ACC112 (cell line): ENCODE results near the gene ITPR1.

Source experiments
- H2AFZ ChIP-seq: fragments of 200-600 bp; sonication (generic); one replicate; pipeline ENCODE4 v1.6.0; 2017; ENCODE audit warnings: antibody characterized with exemption, low read length; ENCODE audit not compliant: unreplicated experiment
- H3K27ac ChIP-seq: fragments of 200-600 bp; sonication (generic); 2 replicates; pipeline ENCODE4 v1.5.1; 2014; ENCODE audit warnings: low read depth, mild to moderate bottlenecking, antibody characterized with exemption, low read length, moderate library complexity
- H3K27me3 ChIP-seq: fragments of 200-600 bp; sonication (generic); 2 replicates; pipeline ENCODE4 v1.6.1; 2014; ENCODE audit warnings: mild to moderate bottlenecking, antibody characterized with exemption, low read length, moderate library complexity, mixed read lengths; ENCODE audit not compliant: insufficient read depth
- H3K36me3 ChIP-seq: fragments of 200-600 bp; sonication (generic); 2 replicates; pipeline ENCODE4 v1.6.1; 2016; ENCODE audit warnings: mild to moderate bottlenecking, antibody characterized with exemption, low read length, moderate library complexity, mixed read lengths; ENCODE audit not compliant: insufficient read depth
- H3K4me1 ChIP-seq: fragments of 200-600 bp; sonication (generic); one replicate; pipeline ENCODE4 v1.6.1; 2016; ENCODE audit warnings: low read length, mixed read lengths; ENCODE audit not compliant: insufficient read depth, unreplicated experiment, control insufficient read depth
- H3K4me3 ChIP-seq: fragments of 200-600 bp; sonication (generic); 2 replicates; pipeline ENCODE4 v1.5.1; 2014; ENCODE audit warnings: mild to moderate bottlenecking, low read depth, low read length
- H3K79me2 ChIP-seq: fragments of 200-600 bp; sonication (generic); one replicate; pipeline ENCODE4 v1.6.0; 2016; ENCODE audit warnings: low read length; ENCODE audit not compliant: control insufficient read depth, unreplicated experiment, insufficient read depth

The ITPR1 gene

GRCh38 chr3:4509983-4510755 is 17.0 kb downstream of the ITPR1 start:
- Histone ChIP-seq H3K36me3 (no peaks in the 10 kb centered on the region), H2AFZ (no peak overlapping the region), H3K4me3 (no peak overlapping the region), H3K4me1 (peaks cover 5% of the 10 kb centered on the region), H3K27ac (no peak overlapping the region), H3K27me3 (no peaks in the 10 kb centered on the region), H3K79me2 (no peaks in the 10 kb centered on the region)

DNA sequence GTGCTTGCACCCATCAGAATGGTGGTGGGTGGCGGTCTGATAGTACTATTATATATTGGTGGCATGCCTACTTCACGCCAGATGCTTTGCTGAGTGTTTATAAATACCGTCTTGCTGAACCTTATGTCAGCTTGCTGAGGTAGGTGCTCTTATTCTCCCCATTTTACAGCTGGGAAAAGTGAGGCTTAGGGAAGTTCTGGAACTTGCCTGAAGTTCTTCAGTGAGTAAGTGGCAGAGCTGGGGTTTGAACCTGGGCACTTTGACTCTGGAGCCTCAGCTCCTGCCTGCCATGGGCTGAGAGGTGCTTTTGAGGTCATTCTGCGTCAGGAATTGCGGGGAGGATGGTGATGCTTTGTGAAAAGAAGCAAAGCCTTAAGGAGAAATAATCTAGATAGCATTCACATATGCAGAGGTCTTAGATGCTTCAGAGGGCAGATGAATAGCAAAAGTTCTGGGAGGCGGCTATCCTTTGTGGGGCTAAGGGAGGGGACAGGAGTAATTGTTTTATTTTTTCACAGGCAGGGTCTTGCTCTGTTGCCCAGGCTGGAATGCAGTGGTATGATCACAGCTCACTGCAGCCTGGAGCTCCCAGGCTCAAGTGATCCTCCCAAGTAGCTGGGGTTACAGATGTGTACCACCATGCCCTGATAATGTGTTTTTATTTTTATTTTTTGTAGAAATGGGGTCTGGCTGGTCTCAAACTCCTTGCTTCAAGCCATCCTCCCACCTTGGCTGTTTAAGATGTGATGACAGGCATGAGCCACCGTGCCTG is 18.5 kb downstream of the ITPR1 start:
- Histone ChIP-seq H3K79me2 (no peaks in the 10 kb centered on the region), H2AFZ (no peak overlapping the region), H3K27ac (no peak overlapping the region)

GRCh38 chr3:4512895-4513616 is 19.9 kb downstream of the ITPR1 start:
- Histone ChIP-seq H3K36me3 (no peaks in the 10 kb centered on the region), H3K4me3 (no peak overlapping the region), H2AFZ (no peak overlapping the region), H3K4me1 (no peaks in the 10 kb centered on the region), H3K79me2 (no peaks in the 10 kb centered on the region), H3K27me3 (no peaks in the 10 kb centered on the region), H3K27ac (no peak overlapping the region)

More for the DNA sequence above, 18.5 kb downstream of the ITPR1 start:
- Histone ChIP-seq H3K36me3 (no peaks in the 10 kb centered on the region), H3K4me3 (no peak overlapping the region), H3K27me3 (no peaks in the 10 kb centered on the region), H3K4me1 (no peaks in the 10 kb centered on the region)

DNA sequence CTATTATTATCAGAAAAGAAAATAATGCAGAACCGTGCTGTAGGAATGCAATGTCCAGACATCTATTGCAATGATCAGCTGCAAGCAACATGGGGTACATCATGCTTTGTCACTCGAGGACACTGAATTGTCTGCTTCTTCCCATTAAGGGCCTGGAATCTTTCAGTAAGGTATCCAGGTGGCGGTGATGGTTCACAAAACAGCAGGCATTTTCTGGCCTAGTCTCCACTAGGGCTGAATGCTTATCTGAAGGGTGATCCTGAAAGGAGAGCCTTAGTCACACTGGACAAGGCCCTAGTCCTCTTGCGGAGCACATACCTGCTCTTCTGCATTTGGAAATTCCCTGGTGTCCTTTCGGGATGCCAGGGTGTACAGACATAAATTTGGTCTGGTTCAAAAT is 21.2 kb downstream of the ITPR1 start:
- H3K4me3 ChIP-seq, result no peak overlapping the region
- H3K36me3 ChIP-seq, result no peaks in the 10 kb centered on the region
- no peak overlapping the region for H3K27ac ChIP-seq
- no peaks in the 10 kb centered on the region for H3K79me2 ChIP-seq
- H3K27me3 ChIP-seq, result no peaks in the 10 kb centered on the region
- H3K4me1 ChIP-seq, result no peaks in the 10 kb centered on the region
- H2AFZ ChIP-seq, result no peak overlapping the region

DNA sequence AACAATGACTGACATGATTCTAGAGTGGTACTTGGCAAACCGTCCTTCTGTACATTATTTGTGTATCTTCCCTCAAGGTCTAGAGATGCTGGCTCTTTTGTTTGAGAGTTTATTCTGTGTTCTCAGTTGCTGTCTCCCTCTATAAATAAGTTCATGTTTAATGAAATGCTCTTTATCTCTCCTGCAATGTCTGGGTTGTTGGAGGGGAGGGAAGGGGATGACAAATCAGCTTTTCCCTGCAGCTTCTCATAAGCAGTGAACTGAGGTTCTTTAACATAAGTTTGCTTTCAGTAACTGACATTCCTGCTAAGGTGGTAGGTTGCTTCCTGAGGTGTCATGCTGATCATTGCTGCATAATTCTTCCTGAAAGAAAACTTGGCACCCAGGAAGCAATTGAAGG is 21.8 kb downstream of the ITPR1 start:
- Histone ChIP-seq H3K4me1 (no peaks in the 10 kb centered on the region), H3K79me2 (no peaks in the 10 kb centered on the region), H3K27me3 (no peaks in the 10 kb centered on the region), H3K27ac (no peak overlapping the region), H2AFZ (no peak overlapping the region), H3K4me3 (no peak overlapping the region), H3K36me3 (no peaks in the 10 kb centered on the region)

DNA sequence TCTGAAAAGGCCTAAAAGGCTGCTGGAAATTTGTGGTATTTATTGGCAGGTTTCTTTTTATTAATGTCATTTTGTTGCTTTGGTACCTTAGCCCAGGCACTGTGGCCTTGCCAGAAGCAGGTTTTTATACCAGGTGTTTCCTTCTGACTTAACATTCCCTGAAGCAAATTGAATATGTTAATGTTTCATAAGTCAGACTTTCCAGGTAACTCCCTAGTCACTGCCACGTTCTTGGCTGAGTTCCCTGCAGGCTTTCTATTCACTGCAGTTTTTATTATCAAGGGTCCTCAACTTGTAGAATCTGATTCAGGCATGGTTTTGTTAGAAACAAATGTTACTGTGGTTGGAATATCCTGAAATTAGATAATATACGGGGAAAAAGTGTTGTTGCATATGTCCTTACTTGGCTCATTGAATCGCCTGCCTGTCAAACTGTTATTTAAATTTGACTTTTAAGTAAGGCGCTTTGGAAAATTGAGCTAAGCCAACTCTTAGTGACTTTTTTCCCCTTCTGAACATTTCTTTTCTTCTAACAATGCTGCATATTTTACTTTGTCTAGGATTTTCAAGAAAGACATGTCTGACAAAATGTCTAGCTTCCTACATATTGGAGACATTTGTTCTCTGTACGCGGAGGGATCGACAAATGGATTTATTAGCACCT is 22.9 kb downstream of the ITPR1 start:
- Histone ChIP-seq H3K4me1 (no peaks in the 10 kb centered on the region), H3K27me3 (no peaks in the 10 kb centered on the region), H3K4me3 (no peak overlapping the region), H3K27ac (no peak overlapping the region), H3K36me3 (no peaks in the 10 kb centered on the region), H2AFZ (no peak overlapping the region), H3K79me2 (no peaks in the 10 kb centered on the region)

DNA sequence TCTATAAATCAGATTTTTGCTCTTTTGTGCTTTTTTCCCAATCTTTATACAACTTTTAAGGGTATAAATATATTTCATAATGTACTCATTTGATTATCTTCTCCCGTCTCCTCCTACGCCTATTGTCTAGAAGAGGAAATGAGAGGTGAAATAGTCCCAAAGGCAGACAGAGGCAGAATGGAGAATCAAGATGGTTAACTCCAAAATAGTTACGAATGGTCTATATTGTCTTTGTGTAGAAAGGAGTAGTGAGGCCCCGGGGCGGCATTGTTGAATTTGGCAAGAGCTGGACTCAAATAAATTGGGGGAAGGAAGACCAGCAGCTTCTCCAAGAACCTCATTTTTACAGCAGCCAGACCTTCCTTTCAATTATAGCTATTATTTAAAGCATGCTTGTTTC is 23.9 kb downstream of the ITPR1 start:
- no peaks in the 10 kb centered on the region for H3K36me3 ChIP-seq
- H3K27ac ChIP-seq, result no peak overlapping the region
- H2AFZ ChIP-seq, result no peak overlapping the region
- H3K27me3 ChIP-seq, result no peaks in the 10 kb centered on the region
- no peaks in the 10 kb centered on the region for H3K79me2 ChIP-seq
- H3K4me1 ChIP-seq, result no peaks in the 10 kb centered on the region
- no peak overlapping the region for H3K4me3 ChIP-seq

DNA sequence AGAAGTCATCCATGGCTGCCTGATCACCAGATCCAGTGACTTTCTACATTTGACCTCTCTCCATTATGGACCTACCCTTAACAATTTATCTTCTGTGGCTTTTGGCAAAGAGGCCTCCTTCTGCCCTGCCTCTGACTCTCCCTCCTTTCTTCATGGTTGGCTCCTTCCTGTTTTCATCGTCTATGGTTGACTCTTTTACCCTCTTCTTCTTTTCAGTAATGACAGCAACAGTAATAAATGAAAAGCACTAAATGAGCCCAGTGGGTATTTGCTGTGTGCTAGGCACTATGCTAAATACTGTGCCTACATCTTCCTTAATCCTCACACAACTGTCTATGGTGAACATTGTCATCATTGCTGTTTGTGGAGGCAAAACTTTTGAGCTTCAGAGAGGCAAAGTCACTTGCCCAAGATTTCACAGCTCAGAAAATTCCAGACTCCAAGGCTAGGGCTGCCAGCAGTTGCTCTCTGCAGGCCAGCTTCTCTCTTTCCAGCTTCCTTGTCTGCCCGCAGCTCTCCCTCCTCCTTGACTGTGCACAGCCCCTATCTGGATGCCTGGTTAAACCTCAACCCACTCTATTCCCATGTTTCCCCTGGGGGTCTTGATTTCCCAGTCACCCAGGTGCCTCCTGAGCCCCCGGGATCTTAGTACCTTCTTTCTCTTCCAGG is 24.6 kb downstream of the ITPR1 start:
- no peak overlapping the region for H3K4me3 ChIP-seq
- H3K79me2 ChIP-seq, result no peaks in the 10 kb centered on the region
- no peak overlapping the region for H2AFZ ChIP-seq
- H3K27me3 ChIP-seq, result no peaks in the 10 kb centered on the region
- no peaks in the 10 kb centered on the region for H3K36me3 ChIP-seq
- H3K27ac ChIP-seq, result no peak overlapping the region
- no peaks in the 10 kb centered on the region for H3K4me1 ChIP-seq

DNA sequence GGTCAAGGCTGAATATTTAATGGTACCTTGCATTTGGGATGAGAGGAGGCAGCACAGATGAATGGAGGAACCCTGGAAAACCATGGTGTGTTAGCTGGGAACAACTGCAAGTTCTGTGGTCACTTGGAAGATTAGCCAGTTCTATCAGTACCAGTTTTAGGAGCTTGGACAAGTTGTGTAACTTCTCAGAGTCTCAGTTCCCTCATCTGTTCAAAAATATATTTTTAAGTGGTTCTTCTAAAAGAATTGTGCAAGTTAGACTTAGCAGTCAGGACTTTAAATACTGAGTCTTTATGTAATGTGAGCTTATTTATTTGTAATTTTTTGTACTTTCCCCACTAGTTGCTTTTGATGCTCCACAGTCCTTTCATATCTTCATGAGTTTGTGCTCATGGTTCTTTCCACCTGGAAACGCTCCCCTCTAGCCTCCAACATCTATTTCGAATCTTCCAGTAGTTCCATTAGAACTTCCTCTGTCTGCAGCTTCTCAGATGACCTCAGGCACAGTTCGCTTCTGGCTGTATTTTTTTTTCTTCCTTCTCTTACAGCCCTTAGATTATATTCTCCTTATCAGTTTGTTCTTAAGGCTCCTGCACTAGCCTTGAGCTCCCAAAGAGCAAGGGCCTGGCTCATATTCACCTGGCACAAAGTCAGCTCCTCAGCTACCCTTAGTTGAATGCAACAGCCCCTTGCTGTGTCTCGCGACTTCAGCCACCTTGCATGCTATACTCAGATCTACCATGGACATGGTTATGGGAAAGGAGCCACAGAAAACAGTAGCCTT is 27.1 kb downstream of the ITPR1 start:
- H3K79me2 ChIP-seq, result no peaks in the 10 kb centered on the region
- H3K4me3 ChIP-seq, result no peak overlapping the region
- no peak overlapping the region for H3K27ac ChIP-seq
- no peaks in the 10 kb centered on the region for H3K4me1 ChIP-seq
- H3K27me3 ChIP-seq, result no peaks in the 10 kb centered on the region
- H2AFZ ChIP-seq, result no peak overlapping the region
- no peaks in the 10 kb centered on the region for H3K36me3 ChIP-seq
